IPS DF 6.9 (cell line): ENCODE data around the gene MAP10.
"Not testable (repeated sequence)": the region's sequence is repeated elsewhere in the genome, so short reads cannot be mapped to it uniquely, and the experiment has no call there.

ENCODE experiments used
- DNase-seq: peaks from one replicate; pipeline ENCODE4 v3.0.0-alpha.2; 2013; ENCODE audit warnings: low read depth, low spot score
- H3K27ac ChIP-seq: one replicate; pipeline ENCODE4 v1.5.1; 2013; ENCODE audit warnings: low read length, control low read depth
- H3K27me3 ChIP-seq: 2 replicates; pipeline ENCODE4 v1.6.1; 2013; ENCODE audit warnings: mild to moderate bottlenecking, low read length; ENCODE audit not compliant: control insufficient read depth, insufficient read depth
- H3K36me3 ChIP-seq: 2 replicates; pipeline ENCODE4 v1.6.1; 2013; ENCODE audit warnings: low read length; ENCODE audit not compliant: control insufficient read depth, insufficient read depth
- H3K4me1 ChIP-seq: 2 replicates; pipeline ENCODE4 v1.6.1; 2013; ENCODE audit warnings: low read length; ENCODE audit not compliant: control insufficient read depth, insufficient read depth
- H3K4me3 ChIP-seq: 2 replicates; pipeline ENCODE4 v1.5.1; 2013; ENCODE audit warnings: mild to moderate bottlenecking, low read length
- H3K9me3 ChIP-seq: 2 replicates; pipeline ENCODE4 v1.6.1; 2013; ENCODE audit warnings: low read length, inconsistent platforms; ENCODE audit not compliant: control insufficient read depth, insufficient read depth
- WGBS: extraction: QIAGEN DNeasy Blood & Tissue Kit; methylation state at CpG from one replicate; pipeline ENCODE4 v1.1.7; 2013; ENCODE audit warnings: mixed read lengths, missing lambda C conversion rate; ENCODE audit not compliant: insufficient read length, insufficient coverage; 5-methylcytosine and 5-hydroxymethylcytosine counted together

Gene MAP10

DNA sequence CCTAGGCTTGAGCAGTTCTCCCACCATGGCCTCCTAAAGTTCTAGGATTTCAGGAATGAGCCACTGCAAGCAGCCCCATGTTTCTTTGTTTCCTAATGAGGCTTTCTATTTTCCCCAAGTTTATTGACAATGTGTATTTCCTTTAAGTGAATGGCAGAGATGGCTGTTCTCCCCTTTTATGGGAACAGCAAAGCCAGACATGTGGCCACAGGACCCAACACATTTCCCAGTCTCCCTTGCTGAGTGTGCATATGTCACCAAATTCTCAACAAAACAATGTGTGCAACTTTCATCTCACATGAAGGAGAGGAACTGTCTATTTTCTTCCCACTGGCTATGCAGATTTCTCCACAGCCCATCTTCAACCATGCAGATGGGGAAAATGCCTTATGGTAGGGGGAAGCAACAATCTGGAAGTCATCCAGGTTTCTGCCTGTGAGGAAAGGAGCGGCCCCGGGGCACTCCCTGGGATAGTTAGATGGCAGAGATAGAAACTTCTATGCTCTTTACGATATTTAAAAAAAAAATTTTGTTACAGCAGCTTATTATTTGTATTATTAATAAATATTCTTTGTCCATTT, 28.6 kb upstream of the MAP10 start:
- no peak for DNase-seq
- Histone ChIP-seq H3K27me3 (0 out of 2 replicates have a peak, but pooled peaks cover 1% of the 10 kb centered on the region), H3K4me1 (no peaks in the 10 kb centered on the region), H3K27ac (no peak overlapping the region), H3K4me3 (no peak overlapping the region), H3K36me3 (no peaks in the 10 kb centered on the region), H3K9me3 (no peaks in the 10 kb centered on the region)
- WGBS: no CpG with 5 or more reads among the region's 3 CpGs

DNA sequence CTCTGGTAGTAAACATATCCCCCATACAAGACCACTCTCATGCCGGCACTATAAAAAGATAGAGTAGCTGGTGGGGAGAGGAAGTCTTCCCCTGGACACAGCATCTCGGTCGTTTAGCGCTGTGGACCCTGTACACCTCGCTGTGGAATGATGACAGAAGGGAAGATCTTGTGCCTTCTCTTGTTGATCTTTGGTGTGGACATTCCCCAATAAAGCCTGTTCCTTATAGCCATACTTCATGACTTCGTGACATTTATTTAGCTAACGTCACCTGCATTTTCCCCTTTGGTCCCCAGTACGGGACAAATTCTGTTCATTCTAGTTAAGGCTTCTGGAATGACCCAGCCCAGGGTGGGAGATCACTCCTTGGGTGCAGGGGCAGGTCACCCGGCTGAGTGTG, 24.9 kb upstream of the MAP10 start:
- no peak overlapping the region for H3K27ac ChIP-seq
- no peaks in the 10 kb centered on the region for H3K4me1 ChIP-seq
- no peak for DNase-seq
- H3K27me3 ChIP-seq: 0 out of 2 replicates have a peak, but pooled peaks cover 1% of the 10 kb centered on the region
- H3K9me3 ChIP-seq: no peaks in the 10 kb centered on the region
- WGBS: no CpG with 5 or more reads among the region's 9 CpGs
- no peak overlapping the region for H3K4me3 ChIP-seq
- H3K36me3 ChIP-seq: no peaks in the 10 kb centered on the region

DNA sequence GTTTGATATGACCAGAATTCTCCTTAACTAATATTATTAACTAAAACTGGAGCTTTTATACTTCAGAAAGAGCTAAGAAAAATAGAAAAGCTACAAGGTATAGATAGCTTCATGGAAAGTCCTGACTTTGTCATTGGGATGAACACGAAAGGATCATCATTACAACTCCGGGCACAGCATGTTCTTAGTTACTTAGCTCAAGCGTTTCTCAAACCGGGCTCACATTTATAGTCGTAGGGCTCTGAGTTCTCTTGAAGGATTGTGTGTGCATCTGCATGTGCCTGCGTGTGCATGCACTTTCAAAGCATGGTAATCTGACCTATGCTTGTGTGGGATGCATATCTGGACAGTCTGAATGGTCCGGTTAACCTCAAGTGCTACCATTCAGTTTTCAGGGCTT, 20.4 kb upstream of the MAP10 start:
- no peaks in the 10 kb centered on the region for H3K36me3 ChIP-seq
- WGBS: no CpG with 5 or more reads among the region's 7 CpGs

DNA sequence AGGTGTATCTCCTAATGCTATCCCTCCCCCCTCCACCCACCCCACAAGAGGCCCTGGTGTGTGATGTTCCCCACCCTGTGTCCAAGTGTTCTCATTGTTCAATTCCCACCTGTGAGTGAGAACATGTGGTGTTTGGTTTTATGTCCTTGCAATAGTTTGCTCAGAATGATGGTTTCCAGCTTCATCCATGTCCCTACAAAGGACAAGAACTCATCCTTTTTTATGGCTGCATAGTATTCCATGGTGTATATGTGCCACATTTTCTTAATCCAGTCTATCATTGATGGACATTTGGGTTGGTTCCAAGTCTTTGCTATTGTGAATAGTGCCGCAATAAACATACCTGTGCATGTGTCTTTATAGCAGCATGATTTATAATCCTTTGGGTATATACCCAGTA, 19.6 kb upstream of the MAP10 start:
- not testable (repeated sequence) for H3K4me3 ChIP-seq, H3K27ac ChIP-seq, DNase-seq, H3K4me1 ChIP-seq, H3K27me3 ChIP-seq, H3K9me3 ChIP-seq, H3K36me3 ChIP-seq
- no CpG with 5 or more reads among the region's 1 CpG for WGBS

More for the DNA sequence above, 20.4 kb upstream of the MAP10 start:
- Histone ChIP-seq H3K9me3 (no peaks in the 10 kb centered on the region), H3K27ac (no peak overlapping the region), H3K27me3 (0 out of 2 replicates have a peak, but pooled peaks cover 1% of the 10 kb centered on the region), H3K4me3 (no peak overlapping the region), H3K4me1 (no peaks in the 10 kb centered on the region)
- no peak for DNase-seq

DNA sequence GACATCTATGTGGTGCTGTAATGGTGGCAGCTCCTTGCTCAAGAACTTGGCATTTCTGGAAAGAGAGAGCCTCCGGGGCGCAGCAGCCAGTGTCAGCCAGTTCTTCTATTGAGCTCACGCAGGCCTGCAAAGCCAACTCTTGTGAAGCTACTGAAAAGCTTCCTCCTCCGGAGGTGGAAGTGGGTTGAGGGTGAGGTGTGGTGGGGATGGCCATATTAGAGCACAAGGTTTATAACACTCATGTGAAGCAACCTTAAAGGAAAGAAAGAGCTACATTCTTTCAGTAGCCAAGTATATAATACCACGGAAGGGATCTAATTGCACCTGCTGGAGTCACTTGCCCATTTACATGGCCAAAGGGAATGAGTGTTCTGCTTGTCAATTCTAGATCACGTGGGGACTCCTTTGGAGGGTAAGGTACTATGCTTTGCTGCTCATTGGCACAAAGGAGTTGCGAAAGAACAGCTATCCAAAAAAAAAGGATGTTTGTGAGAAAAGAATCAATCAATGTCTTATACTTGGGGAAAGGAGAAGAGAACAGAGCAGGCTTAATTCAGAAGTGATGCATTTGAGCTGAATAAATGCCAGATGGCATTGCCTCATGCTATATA, 18.3 kb upstream of the MAP10 start:
- DNase-seq: no peak
- Histone ChIP-seq H3K36me3 (no peaks in the 10 kb centered on the region), H3K4me1 (no peaks in the 10 kb centered on the region), H3K27ac (no peak overlapping the region), H3K4me3 (no peak overlapping the region), H3K27me3 (no peaks in the 10 kb centered on the region), H3K9me3 (no peaks in the 10 kb centered on the region)
- no CpG with 5 or more reads among the region's 7 CpGs for WGBS

DNA sequence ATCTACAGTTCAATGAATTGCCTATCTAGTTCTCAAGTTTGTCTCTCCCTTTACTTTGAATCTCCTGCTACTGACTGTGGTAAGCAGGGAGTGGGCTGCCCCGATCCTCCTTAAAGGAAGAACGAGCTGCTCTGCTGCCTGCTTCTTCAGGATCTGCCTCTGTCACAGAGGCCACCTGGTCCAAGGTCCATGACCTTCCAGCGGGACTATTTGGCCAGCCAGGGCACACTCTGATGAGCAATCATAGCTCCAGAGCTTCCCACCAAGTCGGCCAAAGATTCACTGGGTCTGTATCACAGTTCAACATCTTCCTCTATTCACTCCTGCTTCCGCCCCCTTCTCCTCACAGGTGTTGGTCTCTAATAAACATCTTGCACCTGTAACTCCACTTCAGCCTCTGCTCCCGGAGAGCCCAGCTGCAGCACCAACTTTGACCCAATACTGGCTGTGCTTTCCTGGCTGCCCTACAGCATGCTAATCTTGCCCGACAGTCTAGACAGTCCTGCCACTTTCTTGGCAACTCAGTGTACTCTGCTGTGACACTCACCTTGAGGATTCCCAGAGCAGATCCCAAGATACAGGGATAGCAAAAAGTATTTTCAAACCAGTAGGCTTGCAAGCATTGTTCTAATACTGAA, 16.9 kb upstream of the MAP10 start:
- no peaks in the 10 kb centered on the region for H3K9me3 ChIP-seq
- WGBS: no CpG with 5 or more reads among the region's 7 CpGs
- H3K36me3 ChIP-seq: no peaks in the 10 kb centered on the region
- no peaks in the 10 kb centered on the region for H3K27me3 ChIP-seq
- H3K4me1 ChIP-seq: no peaks in the 10 kb centered on the region
- H3K4me3 ChIP-seq: no peak overlapping the region
- DNase-seq: no peak
- H3K27ac ChIP-seq: no peak overlapping the region

DNA sequence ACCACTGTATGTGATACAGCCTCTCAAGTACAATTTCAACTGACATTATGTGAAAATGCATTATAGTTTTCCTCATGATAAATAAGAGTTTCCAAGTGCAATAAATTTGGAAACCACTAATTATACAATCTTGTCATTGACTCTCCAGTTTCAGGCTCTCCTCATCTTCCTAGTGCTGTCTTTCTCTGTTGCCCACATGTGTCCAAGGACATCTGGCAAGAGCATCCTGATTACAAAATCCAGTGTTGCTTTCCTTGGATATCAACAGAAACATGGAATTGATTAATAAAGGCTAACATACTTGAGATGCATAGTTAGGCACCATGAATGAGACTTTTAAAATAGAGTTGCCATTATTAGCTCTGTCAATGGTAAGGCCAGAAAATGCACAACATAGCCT, 15.6 kb upstream of the MAP10 start:
- Histone ChIP-seq H3K4me3 (no peak overlapping the region), H3K4me1 (no peaks in the 10 kb centered on the region), H3K9me3 (no peaks in the 10 kb centered on the region), H3K27ac (no peak overlapping the region), H3K27me3 (no peaks in the 10 kb centered on the region), H3K36me3 (no peaks in the 10 kb centered on the region)
- no peak for DNase-seq

DNA sequence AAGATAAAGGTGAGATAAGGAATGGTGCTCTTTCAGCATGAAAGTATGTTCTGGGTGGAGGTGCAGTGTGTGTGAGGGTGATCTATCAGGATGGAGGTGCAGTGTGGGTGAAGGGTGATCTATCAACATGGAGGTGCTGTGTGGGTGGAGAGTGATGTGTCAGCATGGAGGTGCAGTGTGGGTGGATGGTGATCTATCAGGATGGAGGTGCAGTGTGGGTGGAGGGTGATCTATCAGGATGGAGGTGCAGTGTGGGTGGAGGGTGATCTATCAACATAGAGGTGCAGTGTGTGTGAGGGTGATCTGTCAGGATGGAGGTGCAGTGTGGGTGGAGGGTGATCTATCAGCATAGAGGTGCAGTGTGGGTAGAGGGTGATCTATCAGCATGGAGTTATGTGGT, 12.3 kb upstream of the MAP10 start:
- H3K9me3 ChIP-seq: no peaks in the 10 kb centered on the region
- H3K36me3 ChIP-seq: no peaks in the 10 kb centered on the region
- DNase-seq: no peak
- H3K4me3 ChIP-seq: no peak overlapping the region
- no peak overlapping the region for H3K27ac ChIP-seq
- H3K4me1 ChIP-seq: no peaks in the 10 kb centered on the region
- H3K27me3 ChIP-seq: no peaks in the 10 kb centered on the region

DNA sequence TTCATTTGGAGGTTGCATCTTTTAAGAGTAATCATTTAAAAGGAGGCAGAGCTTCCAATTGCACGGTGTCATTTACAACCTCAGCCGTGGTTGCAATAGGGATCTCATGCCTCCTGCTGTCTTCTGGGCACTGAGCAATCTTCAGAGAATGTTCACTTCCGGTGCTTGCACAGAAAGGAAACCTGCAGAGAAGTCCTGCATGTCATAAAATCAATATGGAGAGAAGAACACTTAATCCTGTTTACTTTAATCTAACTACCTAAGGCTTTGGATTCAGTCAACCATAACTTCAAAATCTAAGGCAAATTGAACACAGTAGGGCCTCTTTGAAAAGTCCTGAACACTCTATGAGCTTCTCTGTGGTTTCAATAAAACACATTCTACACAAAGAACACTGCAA, 11.3 kb upstream of the MAP10 start:
- Histone ChIP-seq H3K27ac (no peak overlapping the region), H3K36me3 (no peaks in the 10 kb centered on the region), H3K4me3 (no peak overlapping the region), H3K27me3 (no peaks in the 10 kb centered on the region), H3K4me1 (no peaks in the 10 kb centered on the region), H3K9me3 (no peaks in the 10 kb centered on the region)
- DNase-seq: no peak
- no CpG with 5 or more reads among the region's 3 CpGs for WGBS

DNA sequence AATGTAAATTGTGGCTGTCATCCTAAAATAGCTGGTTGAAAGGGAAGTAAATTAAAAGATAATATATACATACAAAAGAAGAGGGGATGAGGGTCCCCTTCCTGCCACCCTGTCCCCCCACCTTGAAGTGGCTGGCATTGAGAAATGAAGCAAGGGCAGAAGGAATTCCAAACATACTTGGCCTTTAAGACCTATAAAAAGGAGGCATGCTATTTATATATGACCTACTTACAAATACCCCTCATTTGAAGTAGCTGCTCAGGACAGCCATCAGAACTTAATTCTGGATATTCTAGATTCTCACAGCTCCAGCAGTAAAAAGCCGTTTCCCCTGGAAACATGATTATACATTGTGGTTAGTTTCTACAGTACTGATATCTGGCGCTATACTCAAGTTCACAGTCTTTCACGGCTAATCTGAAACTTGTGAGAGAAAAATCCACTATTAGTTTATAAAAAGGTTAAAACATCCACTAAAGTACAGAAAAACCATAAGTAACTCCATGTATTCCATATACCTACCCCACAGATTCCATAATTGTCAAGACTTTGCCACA, 9.6 kb upstream of the MAP10 start:
- no peak overlapping the region for H3K27ac ChIP-seq
- H3K4me1 ChIP-seq: no peaks in the 10 kb centered on the region
- no CpG with 5 or more reads among the region's 3 CpGs for WGBS

More for the DNA sequence above, 9.6 kb upstream of the MAP10 start:
- Histone ChIP-seq H3K9me3 (no peaks in the 10 kb centered on the region), H3K4me3 (no peak overlapping the region), H3K36me3 (no peaks in the 10 kb centered on the region), H3K27me3 (no peaks in the 10 kb centered on the region)
- no peak for DNase-seq
